IMR-90 (cell line): ENCODE measurements around the gene RGL1. TPM values are rescaled to one million over a fixed set of nuclear protein-coding genes. Genes with fewer than 3 reads are reported as not detected.

Experiments used
- ATAC-seq: fragments of 200-7000 bp; cut with Tn5 transposase; 2 replicates; pipeline ENCODE4 v1.9.1; 2020; ENCODE audit warnings: low read depth, mild to moderate bottlenecking, moderate library complexity
- BruUV-seq: library from RNA; stranded (reverse); fragments of 400-500 nt; replicated peaks from 2 replicates; lab custom pipeline; 2021; lab: Mats Ljungman, UMichigan
- CTCF ChIA-PET: fragments of 300-600 bp; formaldehyde crosslinking; extraction: SDS; loops from one replicate; lab custom pipeline; 2021; ENCODE audit warnings: antibody characterized with exemption; lab: Yijun Ruan, JAX
- POLR2A ChIA-PET: fragments of 300-600 bp; sonication (Branson Sonifier 250); formaldehyde crosslinking; loops from one replicate; lab custom pipeline; 2022; ENCODE audit warnings: antibody characterized with exemption; ENCODE audit not compliant: unreplicated experiment; lab: Charles Lee
- DNase-seq: peaks from one replicate; pipeline ENCODE4 v3.0.0; 2013
- H2AFZ ChIP-seq: replicated peaks from 2 replicates; pipeline ENCODE3; 2013; ENCODE audit warnings: low read length, mild to moderate bottlenecking; ENCODE audit not compliant: poor library complexity
- H2AK5ac ChIP-seq: 2 replicates; pipeline ENCODE4 v1.6.1; 2013; ENCODE audit warnings: low read depth, low read length, inconsistent platforms
- H2AK9ac ChIP-seq: replicated peaks from 2 replicates; pipeline ENCODE3; 2013; ENCODE audit warnings: mild to moderate bottlenecking, low read depth, low read length, moderate library complexity; ENCODE audit not compliant: poor library complexity
- H2BK120ac ChIP-seq: 2 replicates; pipeline ENCODE4 v1.6.1; 2013; ENCODE audit warnings: low read depth, low read length, inconsistent platforms
- H2BK15ac ChIP-seq: 3 replicates; pipeline ENCODE4 v1.6.1; 2013; ENCODE audit warnings: low read depth, low read length, inconsistent platforms
- H2BK20ac ChIP-seq: 2 replicates; pipeline ENCODE4 v1.6.1; 2013; ENCODE audit warnings: low read depth, mild to moderate bottlenecking, inconsistent platforms, low read length, moderate library complexity
- H2BK5ac ChIP-seq: 2 replicates; pipeline ENCODE4 v1.6.1; 2013; ENCODE audit warnings: mild to moderate bottlenecking, low read depth, low read length, inconsistent platforms; ENCODE audit not compliant: poor library complexity, severe bottlenecking
- H3K14ac ChIP-seq: replicated peaks from 2 replicates; pipeline ENCODE4 v1.6.1; 2013; ENCODE audit warnings: low read depth, low read length, inconsistent platforms
- H3K18ac ChIP-seq: 2 replicates; pipeline ENCODE4 v1.6.1; 2013; ENCODE audit warnings: low read depth, low read length, control low read depth
- H3K23ac ChIP-seq: 2 replicates; pipeline ENCODE4 v1.6.1; 2013; ENCODE audit warnings: low read depth, low read length, inconsistent platforms
- H3K27ac ChIP-seq: 2 replicates; pipeline ENCODE4 v1.5.1; 2013; ENCODE audit warnings: mild to moderate bottlenecking, control low read depth, low read length; ENCODE audit not compliant: insufficient read depth
- H3K27me3 ChIP-seq: 2 replicates; pipeline ENCODE4 v1.6.1; 2013; ENCODE audit warnings: low read length; ENCODE audit not compliant: control insufficient read depth, insufficient read depth
- H3K36me3 ChIP-seq: 2 replicates; pipeline ENCODE4 v1.6.1; 2013; ENCODE audit warnings: low read length, mixed read lengths; ENCODE audit not compliant: control insufficient read depth, insufficient read depth
- H3K4ac ChIP-seq: 2 replicates; pipeline ENCODE4 v1.6.1; 2013; ENCODE audit warnings: low read depth, low read length, inconsistent platforms
- H3K4me1 ChIP-seq: 2 replicates; pipeline ENCODE4 v1.6.1; 2013; ENCODE audit warnings: low read length, mixed read lengths; ENCODE audit not compliant: control insufficient read depth, insufficient read depth
- H3K4me2 ChIP-seq: 2 replicates; pipeline ENCODE4 v1.6.1; 2013; ENCODE audit warnings: low read depth, mild to moderate bottlenecking, control low read depth, low read length, moderate library complexity
- H3K4me3 ChIP-seq: 2 replicates; pipeline ENCODE4 v1.5.1; 2013; ENCODE audit warnings: low read depth, mild to moderate bottlenecking, control low read depth, low read length, moderate library complexity; ENCODE audit not compliant: insufficient read depth
- H3K56ac ChIP-seq: 2 replicates; pipeline ENCODE4 v1.6.1; 2013; ENCODE audit warnings: low read length, inconsistent platforms; ENCODE audit not compliant: insufficient read depth; ENCODE audit errors: extremely low read depth
- H3K79me1 ChIP-seq, 2 experiments: 2 replicates each; pipeline ENCODE4 v1.6.1; 2013; ENCODE audit warnings: low read length in 2 of 2, inconsistent platforms in 1 of 2, low read depth in 1 of 2
- H3K9ac ChIP-seq: 2 replicates; pipeline ENCODE4 v1.6.1; 2013; ENCODE audit warnings: low read depth, low read length, control low read depth
- H3K9me1 ChIP-seq: 2 replicates; pipeline ENCODE4 v1.6.1; 2013; ENCODE audit warnings: low read length, inconsistent platforms; ENCODE audit not compliant: insufficient read depth
- H3K9me3 ChIP-seq: 2 replicates; pipeline ENCODE4 v1.6.1; 2013; ENCODE audit warnings: low read length; ENCODE audit not compliant: control insufficient read depth, insufficient read depth
- H4K20me1 ChIP-seq: 2 replicates; pipeline ENCODE4 v1.6.1; 2013; ENCODE audit warnings: low read length, inconsistent platforms; ENCODE audit not compliant: insufficient read depth
- H4K5ac ChIP-seq: 2 replicates; pipeline ENCODE4 v1.6.1; 2013; ENCODE audit warnings: mild to moderate bottlenecking, low read depth, low read length, control low read depth
- H4K8ac ChIP-seq, 2 experiments: 2 replicates each; pipeline ENCODE4 v1.6.1; 2013; ENCODE audit warnings: low read depth in 2 of 2, low read length in 2 of 2, control low read depth in 1 of 2, inconsistent platforms in 1 of 2
- H4K91ac ChIP-seq: 2 replicates; pipeline ENCODE4 v1.6.1; 2013; ENCODE audit warnings: low read depth, low read length, inconsistent platforms; ENCODE audit not compliant: insufficient read depth
- CHD1 ChIP-seq: IDR thresholded peaks from 2 replicates; pipeline ENCODE4 v1.6.1; 2012; ENCODE audit warnings: low read depth, low read length, improper control_type of control experiment
- FOS ChIP-seq: fragments of 150-350 bp; IDR thresholded peaks from 2 replicates; pipeline ENCODE4 v1.6.1; 2016; ENCODE audit warnings: low read depth, low read length
- MAFK ChIP-seq: IDR thresholded peaks from 2 replicates; pipeline ENCODE4 v1.6.1; 2012; ENCODE audit warnings: low read depth, low read length, improper control_type of control experiment
- MAZ ChIP-seq: IDR thresholded peaks from 2 replicates; pipeline ENCODE4 v1.6.1; 2012; ENCODE audit warnings: low read depth, mild to moderate bottlenecking, low read length, improper control_type of control experiment, moderate library complexity, borderline replicate concordance
- POLR2A ChIP-seq: IDR thresholded peaks from 2 replicates; pipeline ENCODE4 v1.6.1; 2012; ENCODE audit warnings: mild to moderate bottlenecking, low read depth, low read length
- WGBS, 2 experiments: methylation state at CpG; one replicate each; pipeline versions ENCODE4 v1.1.5 to v1.1.7; 2013; ENCODE audit warnings: missing lambda C conversion rate in 2 of 2; ENCODE audit not compliant: insufficient read length in 1 of 2; ENCODE audit errors: extremely low coverage in 2 of 2; 5-methylcytosine and 5-hydroxymethylcytosine counted together
- dilution Hi-C: fragments of 300-500 bp; cut with HindIII; formaldehyde crosslinking; loops from one replicate; pipeline ENCODE4 v1.14.3; 2018; ENCODE audit warnings: low sequenced_read_pairs; ENCODE audit not compliant: unreplicated experiment
- in situ Hi-C: fragments of 300-500 bp; cut with MboI; formaldehyde crosslinking; loops from 3 replicates; pipeline ENCODE4 v1.14.3; 2019; ENCODE audit warnings: low sequenced_read_pairs, inconsistent platforms, mixed read lengths
- intact Hi-C: fragments of 100-400 bp; cut with micrococcal nuclease; formaldehyde crosslinking; loops from 2 replicates; pipeline ENCODE4 v1.10.0; 2022
- polyA plus RNA-seq, 3 experiments: library from polyadenylated mRNA; depleted of rRNA; stranded (reverse); fragments of >200 nt; gene quantifications; 2 replicates each; pipeline ENCODE4 v1.2.3, GENCODE V29; 2012; ENCODE audit warnings: low replicate concordance in 1 of 3
- total RNA-seq: library from RNA; depleted of rRNA; stranded (reverse); fragments of >200 nt; gene quantifications from 2 replicates; pipeline ENCODE4 v1.2.3, GENCODE V29; 2012
- TF ChIP-seq, protein P1 (sequence below): conservative IDR thresholded peaks from 2 replicates; pipeline ENCODE4 v1.5.1; 2012; ENCODE audit warnings: mild to moderate bottlenecking, low read depth, low read length, improper control_type of control experiment
- TF ChIP-seq, protein P2 (sequence below): fragments of 150-350 bp; IDR thresholded peaks from 2 replicates; pipeline ENCODE4 v1.6.1; 2017; ENCODE audit warnings: mild to moderate bottlenecking, antibody characterized with exemption, low read length, low read depth
- TF ChIP-seq, protein P3 (sequence below): fragments of 150-350 bp; IDR thresholded peaks from 2 replicates; pipeline ENCODE4 v1.6.1; 2016; ENCODE audit warnings: low read depth, mild to moderate bottlenecking, low read length, moderate library complexity, borderline replicate concordance

Gene RGL1
- total and polyA plus RNA-seq, 2 of the 4 experiments (the other 2 are of a cell fraction) = 4.7 to 7.5 TPM

DNA sequence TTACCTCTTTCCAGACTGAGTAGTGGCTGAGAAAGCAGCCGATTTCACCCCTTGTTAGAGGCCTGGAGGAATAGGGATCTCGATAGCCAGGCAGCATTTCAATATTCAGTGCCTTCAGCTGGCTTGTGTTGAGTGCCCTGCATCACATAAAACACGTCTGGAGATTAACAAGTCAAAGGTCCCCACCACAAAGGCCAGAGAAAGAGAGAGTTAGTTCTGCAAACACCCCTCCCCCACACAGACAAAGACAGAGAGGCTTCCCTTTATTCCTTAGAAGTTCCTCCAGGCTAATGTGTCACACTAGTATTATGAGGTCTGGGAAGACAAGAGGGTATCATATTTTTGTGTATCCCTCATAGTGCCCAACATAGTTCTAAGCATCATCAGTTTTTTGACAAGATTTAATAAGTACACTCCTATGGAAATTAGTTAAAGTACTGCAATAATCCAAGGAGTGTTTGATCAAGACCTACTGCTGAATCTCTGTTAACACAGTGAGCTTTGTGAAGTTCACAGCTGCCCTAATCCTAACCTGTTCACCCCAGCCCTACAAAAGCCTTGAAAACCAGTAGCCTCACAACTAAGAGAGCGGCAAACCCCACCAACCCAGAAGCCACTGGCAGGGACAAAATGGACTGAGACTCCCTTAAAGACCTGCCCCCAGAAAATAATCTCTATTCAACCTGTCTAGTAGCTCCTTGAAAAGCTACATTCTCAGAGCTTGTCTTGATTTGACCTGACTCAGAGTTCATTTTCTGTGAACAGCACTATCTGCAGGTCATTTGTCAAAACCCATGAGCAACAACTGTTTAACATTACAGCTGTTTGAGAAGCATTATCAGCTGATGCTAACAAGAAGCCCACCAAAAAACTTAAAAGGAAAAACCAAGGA, 140.8 kb downstream of the RGL1 start (continued):
- TF ChIP-seq, protein P1, sequence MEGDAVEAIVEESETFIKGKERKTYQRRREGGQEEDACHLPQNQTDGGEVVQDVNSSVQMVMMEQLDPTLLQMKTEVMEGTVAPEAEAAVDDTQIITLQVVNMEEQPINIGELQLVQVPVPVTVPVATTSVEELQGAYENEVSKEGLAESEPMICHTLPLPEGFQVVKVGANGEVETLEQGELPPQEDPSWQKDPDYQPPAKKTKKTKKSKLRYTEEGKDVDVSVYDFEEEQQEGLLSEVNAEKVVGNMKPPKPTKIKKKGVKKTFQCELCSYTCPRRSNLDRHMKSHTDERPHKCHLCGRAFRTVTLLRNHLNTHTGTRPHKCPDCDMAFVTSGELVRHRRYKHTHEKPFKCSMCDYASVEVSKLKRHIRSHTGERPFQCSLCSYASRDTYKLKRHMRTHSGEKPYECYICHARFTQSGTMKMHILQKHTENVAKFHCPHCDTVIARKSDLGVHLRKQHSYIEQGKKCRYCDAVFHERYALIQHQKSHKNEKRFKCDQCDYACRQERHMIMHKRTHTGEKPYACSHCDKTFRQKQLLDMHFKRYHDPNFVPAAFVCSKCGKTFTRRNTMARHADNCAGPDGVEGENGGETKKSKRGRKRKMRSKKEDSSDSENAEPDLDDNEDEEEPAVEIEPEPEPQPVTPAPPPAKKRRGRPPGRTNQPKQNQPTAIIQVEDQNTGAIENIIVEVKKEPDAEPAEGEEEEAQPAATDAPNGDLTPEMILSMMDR = no peak
- no peak for TF ChIP-seq POLR2A

DNA sequence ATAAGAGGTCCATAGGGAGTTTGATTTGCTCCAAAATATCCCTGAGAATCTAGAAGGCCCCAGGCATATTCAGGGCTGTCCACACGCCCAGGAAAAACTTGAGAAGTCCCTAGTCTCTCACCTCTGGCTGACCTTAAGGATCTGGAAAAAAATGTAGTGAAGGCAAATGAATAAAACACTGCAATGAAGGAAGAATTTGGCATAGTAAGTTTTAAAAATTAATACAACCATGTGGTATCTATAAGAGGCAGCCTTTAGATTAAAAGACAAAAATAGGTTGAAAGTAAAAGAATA, 141.3 kb downstream of the RGL1 start:
- Histone ChIP-seq H3K4ac (no peak overlapping the region), H3K9ac (no peak overlapping the region), H4K91ac (no peak overlapping the region), H3K79me1 (no peaks in the 10 kb centered on the region), H2AK9ac (no peak overlapping the region), H2BK5ac (no peak overlapping the region), H2AK5ac (no peak overlapping the region), H3K27me3 (no peaks in the 10 kb centered on the region), H3K23ac (no peak overlapping the region), H3K4me3 (no peak overlapping the region), H2AFZ (no peak overlapping the region), H3K18ac (no peak overlapping the region), H3K27ac (no peak overlapping the region), H3K4me2 (no peak overlapping the region), H4K20me1 (no peaks in the 10 kb centered on the region), H4K8ac (no peak overlapping the region), H3K36me3 (no peaks in the 10 kb centered on the region), H3K56ac (no peak overlapping the region), H2BK120ac (no peak overlapping the region), H2BK15ac (no peak overlapping the region), H4K5ac (no peak overlapping the region), H3K14ac (no peak overlapping the region), H3K4me1 (peaks cover 6% of the 10 kb centered on the region; the same call in 1 of the 2 replicates), H3K9me1 (0 out of 2 replicates have a peak, but pooled peaks cover 2% of the 10 kb centered on the region), H2BK20ac (no peak overlapping the region), H3K9me3 (no peaks in the 10 kb centered on the region)
- ATAC-seq (no peak), DNase-seq (no peak)
- BruUV-seq = no TSS peak
- in situ Hi-C loops (loop anchor here (10.0 kb wide), 1 partner anchor 89 kb away; the partner anchor contains the start of gene COLGALT2), dilution Hi-C loops (no loop called here), intact Hi-C loops (loop anchor here (10.0 kb wide), 1 partner anchor 749 kb away; no protein-coding TSS in a partner anchor)
- ChIA-PET CTCF (no interaction called here), POLR2A (no interaction called here)
- 50% methylated on average over 1 of the region's 1 CpG; no CpG with 5 or more reads in 1 of the 2 experiments for WGBS, 2 experiments
- TF ChIP-seq, protein P2, sequence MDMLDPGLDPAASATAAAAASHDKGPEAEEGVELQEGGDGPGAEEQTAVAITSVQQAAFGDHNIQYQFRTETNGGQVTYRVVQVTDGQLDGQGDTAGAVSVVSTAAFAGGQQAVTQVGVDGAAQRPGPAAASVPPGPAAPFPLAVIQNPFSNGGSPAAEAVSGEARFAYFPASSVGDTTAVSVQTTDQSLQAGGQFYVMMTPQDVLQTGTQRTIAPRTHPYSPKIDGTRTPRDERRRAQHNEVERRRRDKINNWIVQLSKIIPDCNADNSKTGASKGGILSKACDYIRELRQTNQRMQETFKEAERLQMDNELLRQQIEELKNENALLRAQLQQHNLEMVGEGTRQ = no peak
- no peak for TF ChIP-seq MAZ
- no peak for TF ChIP-seq CHD1
- TF ChIP-seq, protein P1 = no peak
- TF ChIP-seq FOS = no peak
- TF ChIP-seq, protein P3, sequence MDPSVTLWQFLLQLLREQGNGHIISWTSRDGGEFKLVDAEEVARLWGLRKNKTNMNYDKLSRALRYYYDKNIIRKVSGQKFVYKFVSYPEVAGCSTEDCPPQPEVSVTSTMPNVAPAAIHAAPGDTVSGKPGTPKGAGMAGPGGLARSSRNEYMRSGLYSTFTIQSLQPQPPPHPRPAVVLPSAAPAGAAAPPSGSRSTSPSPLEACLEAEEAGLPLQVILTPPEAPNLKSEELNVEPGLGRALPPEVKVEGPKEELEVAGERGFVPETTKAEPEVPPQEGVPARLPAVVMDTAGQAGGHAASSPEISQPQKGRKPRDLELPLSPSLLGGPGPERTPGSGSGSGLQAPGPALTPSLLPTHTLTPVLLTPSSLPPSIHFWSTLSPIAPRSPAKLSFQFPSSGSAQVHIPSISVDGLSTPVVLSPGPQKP = no peak
- no peak for TF ChIP-seq MAFK
- TF ChIP-seq POLR2A = no peak
